GM21737 (cell line): ENCODE results near the gene ASIC1.

Source experiments
- ATAC-seq: cut with Tn5 transposase; IDR thresholded peaks from one replicate; pipeline ENCODE4 v1.9.1; 2021; ENCODE audit warnings: mild to moderate bottlenecking, moderate library complexity; ENCODE audit not compliant: unreplicated experiment

Gene ASIC1

DNA sequence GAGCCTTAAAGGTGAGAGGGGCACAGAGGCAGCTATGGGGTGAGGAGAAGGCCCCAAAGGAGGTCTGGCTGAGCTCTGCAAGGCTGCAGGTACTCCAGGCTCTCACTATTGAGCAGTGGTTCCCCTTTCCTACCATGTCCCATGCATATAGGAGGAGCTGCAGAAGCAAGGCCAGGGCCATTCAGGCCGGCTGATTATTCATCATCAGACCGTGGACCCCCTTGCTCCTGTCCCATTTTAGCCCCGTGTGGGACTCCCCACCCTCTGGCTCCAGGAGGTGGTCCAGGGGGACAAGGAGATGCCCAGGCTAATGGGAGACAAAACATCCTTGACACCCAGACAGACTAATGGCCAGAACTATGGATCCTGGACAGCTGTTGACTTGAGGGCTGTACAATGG, 49.5 kb downstream of the ASIC1 start:
- no peak for ATAC-seq

DNA sequence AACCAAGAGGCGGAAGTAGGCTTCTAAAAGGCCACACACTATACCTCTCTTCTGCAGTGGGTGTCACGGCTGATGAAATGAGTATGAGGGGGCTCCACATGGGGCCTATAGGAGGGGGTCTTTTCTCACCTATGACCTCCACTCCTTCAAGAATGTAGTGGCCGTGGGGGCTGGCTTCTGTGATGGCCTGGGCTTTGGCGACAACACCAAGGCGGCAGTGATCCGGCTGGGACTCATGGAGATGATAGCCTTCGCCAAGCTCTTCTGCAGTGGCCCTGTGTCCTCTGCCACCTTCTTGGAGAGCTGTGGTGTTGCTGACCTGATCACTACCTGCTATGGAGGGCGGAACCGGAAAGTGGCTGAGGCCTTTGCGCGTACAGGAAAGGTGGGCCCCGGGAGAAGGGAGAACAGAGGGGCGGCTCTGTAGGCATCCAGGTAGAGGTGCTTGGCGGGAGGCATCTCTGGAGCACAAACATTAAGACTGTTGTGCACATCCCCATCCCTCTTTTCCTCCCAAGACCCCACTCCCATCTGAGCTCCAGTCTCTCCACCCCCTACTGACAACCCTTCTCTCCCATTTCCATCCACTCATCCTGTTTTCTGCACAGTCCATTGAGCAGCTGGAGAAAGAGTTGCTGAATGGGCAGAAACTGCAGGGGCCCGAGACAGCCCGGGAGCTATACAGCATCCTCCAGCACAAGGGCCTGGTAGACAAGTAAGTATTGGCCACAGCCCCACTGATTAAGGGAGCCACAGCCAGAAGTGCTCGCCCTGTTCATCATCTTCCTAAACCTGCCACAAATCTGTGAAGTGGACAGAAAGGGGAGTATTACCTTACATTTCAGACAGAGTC, 50.2 kb downstream of the ASIC1 start:
- ATAC-seq, result no peak

DNA sequence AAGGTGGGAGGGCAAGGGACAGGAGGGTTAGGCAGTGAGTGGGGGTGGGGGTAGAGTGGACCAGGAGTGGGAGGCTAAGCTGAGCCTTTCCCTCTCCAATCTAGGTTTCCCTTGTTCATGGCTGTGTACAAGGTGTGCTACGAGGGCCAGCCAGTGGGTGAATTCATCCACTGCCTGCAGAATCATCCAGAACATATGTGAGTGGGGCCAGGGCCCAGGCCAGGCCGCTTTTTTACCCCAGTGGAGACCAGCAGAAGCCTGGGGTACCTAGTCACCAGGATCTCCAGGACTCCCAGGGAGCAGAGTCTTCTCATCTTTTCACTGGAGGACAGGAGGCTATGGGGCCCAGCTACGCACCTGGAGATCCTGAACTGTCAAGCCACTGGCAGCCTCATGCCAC, 51.9 kb downstream of the ASIC1 start:
- ATAC-seq, result no peak

DNA sequence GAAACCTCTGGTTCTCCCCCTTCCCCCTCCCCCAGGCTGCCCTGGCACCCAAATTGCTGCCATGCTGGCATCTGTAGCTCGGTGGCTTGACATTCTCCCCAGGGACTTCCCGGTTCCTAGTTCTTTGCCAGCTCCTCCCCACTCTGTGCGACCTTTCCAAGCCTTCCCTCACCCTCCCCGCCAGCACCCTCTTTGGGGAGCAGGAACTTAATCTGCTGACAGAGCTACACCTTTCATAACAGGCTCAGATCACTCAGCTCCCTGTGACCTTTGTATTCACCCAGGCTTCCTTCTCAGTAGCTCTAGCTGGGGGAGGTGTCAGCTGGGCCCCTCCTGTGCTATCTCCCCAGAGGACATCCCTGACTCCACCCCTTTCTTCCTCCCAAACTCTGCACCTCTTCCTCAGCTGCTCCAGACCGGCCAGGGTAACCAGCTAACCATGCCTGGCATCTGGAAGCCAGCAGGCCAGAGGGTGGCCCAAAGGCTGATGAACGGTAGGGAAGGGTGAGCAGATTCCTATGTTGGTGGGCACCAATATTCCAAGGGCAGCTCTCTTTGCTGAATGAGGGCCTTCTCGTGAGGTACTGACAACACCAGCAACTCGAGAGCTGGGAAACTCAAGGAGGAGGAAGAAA, 52.8 kb downstream of the ASIC1 start:
- no peak for ATAC-seq

DNA sequence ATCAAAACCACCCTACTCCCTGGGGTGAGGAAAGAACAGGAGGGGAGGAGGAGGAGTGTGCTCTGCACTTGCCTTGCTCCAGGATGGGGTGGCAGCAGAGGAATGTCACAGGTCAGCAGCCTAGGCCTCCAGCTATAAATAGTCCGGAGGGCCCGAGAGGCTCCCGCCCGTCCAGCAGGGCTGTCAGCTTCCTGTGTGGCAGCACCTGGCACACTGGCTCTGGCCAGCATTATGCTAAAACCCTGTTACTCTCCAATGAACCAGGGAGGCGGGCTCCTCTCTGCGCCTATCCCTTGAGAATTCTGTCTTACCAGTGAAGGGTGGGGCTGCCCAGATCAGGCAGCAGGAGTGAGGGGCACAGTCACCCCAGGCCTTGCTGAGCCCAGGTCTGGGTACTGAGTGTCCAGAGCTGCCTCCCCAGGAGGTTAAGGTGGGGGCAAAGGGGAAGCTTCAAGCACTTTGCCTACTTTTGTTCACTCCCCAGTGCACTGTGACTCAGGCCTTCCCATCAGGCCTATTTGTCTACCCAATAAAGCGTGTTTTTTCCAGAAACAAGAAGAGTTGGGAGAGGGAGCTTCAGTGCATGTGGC, 53.5 kb downstream of the ASIC1 start:
- ATAC-seq, result peak; percentile 18

DNA sequence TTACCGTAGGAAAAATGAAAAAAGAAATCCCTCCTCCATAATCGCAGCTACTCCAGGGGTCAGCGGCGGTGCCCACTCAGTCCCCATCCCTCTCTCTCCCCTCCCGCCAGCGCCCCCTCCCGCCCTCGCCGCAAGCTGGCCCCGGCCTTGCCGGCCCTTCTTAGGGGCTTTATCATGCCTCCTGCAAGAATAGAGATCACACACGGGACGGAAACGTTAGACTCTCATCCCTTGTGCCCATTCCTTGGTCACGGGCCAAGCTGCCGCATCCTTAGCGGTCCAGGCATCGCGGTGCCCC, 53.9 kb downstream of the ASIC1 start:
- peak; percentile 4 for ATAC-seq

DNA sequence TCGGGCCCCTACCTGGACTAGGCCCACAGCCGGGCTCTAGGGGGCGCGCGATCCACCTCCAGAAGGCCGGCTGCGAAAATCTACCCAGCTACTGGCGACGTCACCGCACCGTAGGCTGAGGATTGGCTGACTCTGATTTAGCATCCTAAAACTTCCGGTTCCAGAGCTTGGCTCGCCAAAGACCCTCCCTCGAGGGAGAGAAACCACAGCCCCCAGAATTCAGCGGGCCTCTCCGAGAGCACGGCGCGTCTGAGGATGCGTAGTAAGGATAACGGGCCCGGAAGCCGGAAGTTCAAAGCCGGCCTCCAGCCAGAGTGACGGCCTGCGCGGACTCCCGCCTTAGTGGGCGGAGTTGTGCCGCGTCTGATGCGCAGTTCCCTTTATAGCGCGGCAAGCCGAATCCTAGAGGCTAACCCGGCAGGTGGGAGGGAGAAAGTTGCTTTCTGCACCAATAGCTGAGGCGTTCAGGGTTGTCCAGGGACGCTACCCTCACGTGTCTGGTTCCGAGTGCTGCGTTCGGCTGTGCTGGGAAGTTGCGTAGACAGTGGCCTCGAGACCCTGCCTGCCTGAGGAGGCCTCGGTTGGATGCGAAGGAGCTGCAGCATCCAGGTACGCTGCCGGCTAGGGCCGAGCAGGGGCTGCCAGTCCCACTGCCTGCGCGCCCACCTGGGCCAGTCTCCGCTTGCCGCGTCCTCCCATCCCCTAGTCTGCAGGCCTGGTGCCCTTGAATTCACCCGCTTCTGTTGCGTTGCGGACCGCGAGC, 54.5 kb downstream of the ASIC1 start, which contains the start of gene COX14:
COX14 (plus strand) TSS at position 544 of the 763 bp plus-strand sequence. CDS start 7,808 bp downstream, outside the sequence.
- ATAC-seq, result peak; percentile 74

DNA sequence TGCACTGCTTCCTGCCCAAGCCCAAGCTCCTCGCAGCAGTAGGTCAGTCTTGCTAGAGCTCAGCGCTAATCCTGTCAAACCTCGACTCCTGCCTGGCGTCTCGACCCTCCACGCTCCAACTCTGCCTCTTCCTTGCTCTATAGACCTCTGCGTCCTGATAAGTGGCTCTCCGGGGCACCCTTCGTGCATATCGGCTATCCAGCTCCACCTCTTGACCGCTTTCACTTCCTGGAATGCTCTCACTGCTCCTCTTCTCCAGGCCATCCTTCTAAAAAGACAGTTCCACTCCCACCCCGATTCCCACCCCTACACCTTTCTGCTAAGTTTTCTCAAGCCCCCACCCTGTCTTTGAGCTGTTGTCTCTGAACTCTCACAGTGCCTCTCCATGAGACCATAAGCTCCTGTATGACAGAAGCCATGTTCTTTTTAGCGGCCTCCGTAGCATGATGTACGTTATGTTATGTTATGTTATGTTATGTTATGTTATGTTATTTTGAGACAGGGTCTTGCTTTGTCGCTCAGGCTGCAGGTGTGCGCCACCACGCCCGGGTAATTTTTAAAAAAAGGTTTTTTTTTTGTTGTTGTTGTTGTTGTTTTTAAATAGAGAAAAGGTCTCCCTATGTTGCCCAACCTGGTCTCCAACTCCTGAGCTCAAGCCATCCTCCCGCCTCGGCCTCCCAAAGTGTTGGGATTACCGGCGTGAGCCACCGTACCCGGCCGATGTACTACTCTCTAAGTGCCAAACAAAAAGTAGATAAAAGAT, 55.2 kb downstream of the ASIC1 start:
- no peak for ATAC-seq

DNA sequence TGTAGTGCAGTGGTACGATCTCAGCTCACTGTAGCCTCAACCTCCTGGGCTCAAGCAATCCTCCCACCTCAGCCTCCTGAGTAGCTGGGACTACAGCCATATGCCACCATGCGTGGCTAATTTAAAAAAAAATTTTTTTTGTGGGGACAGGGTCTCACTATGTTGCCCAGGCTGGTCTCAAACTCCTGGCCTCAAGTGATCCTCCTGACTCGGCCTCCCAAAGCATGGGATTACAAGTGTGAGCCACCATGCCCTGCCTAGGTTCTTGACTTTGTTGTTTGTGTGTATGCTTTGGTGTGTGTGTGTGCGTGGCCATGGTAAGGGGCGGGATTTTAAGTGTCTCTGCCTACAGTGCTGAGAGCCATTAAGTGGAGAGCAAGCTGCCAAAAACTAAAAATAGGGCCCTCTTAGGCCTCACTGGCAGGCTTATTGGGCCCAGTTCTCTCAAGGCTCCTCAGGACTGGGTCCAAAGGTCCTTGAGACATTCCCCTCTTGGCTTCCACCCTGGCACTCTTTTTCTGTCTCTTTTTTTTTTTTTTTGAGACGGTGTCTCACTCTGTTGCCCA, 59.7 kb downstream of the ASIC1 start:
- ATAC-seq, result no peak

DNA sequence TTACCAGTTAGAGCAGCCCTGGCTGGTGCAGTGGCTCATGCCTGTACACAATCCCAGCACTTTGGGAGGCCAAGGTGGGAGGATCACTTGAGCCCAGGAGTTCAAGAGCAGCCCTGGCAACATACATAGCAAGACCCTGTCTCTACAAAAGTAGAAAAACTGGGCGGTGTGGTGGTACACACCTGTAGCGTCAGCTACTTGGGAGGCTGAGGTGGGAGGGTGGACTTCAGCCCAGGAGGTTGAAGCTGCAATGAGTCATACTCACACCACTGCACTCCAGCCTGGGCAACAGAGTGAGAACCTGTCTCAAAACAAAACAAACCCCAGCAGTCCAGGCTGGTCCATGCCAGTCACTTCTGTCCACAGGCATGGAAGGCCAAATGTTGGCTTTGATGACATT, 62.0 kb downstream of the ASIC1 start:
- no peak for ATAC-seq

DNA sequence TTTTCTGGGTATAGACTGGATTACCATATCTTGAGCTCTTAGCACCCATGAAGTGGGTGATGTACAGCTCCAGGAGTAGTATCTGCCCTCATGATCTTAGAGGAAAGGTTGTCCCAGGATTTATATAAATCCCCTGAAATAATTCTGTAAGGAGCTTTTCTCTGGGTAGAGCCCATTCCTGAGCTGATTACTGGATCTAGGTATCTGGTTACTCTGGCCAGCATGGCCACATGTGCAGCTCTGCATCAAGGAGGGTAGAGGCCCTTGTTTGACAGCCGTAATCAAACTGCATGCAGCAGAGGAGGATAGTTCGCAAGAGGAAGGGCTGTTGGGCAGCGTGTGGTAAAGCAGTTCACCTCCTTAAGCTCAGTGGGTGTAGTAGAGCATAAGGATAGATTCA, 63.1 kb downstream of the ASIC1 start:
- no peak for ATAC-seq

DNA sequence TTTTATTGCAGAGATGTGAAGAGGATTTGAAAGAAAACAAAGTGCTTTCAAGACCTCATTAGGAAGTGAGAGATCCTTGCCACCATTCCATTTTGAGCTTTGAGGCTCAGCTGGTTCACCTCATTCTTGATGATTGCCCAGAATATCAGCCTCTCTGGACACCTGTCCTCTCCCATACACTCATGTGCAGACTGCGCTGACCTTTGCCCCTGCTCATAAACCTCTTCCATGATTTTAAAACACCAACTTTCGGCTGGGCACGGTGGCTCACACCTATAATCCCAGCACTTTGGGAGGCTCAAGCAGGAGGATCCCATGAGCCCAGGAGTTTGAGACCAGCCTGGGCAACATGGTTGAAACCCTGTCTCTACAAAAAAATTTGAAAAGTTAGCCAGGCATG, 63.6 kb downstream of the ASIC1 start:
- no peak for ATAC-seq

DNA sequence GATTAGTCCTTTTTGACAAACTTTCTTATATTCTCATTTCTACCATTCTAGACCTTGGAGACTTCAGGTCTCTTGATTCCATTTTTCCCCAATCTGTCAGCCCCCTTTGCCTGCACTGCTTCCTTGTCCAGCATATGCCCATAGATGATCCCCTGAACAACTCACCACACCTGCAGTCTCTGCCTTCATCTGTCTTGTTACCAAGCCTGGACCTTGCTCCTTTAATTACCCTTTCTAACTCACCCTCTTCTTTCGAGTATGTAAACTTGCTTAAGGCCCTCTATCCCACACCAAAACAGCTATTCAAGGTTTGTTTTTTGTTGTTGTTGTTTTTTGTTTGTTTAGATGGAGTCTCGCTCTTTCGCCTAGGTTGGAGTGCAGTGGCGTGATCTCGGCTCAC, 64.2 kb downstream of the ASIC1 start:
- ATAC-seq, result no peak

DNA sequence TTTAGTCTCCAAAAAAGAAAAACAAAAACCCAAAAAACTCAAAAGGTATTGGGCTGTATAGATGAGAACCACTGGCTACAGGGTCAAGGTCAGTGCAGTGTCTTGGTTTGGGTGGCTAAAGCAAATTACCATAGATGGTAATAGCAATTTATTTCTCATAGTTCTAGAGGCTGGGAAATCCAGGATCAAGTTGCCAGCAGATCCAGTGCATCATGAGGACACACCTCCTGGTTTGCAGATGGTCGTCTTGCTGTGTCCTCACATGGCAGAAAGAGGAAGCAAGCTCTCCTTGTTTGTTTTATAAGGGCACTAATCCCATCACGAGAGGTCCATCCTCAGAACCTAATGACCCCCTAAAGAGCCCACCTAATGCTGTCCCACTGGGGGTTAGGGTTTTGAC, 65.8 kb downstream of the ASIC1 start:
- no peak for ATAC-seq

DNA sequence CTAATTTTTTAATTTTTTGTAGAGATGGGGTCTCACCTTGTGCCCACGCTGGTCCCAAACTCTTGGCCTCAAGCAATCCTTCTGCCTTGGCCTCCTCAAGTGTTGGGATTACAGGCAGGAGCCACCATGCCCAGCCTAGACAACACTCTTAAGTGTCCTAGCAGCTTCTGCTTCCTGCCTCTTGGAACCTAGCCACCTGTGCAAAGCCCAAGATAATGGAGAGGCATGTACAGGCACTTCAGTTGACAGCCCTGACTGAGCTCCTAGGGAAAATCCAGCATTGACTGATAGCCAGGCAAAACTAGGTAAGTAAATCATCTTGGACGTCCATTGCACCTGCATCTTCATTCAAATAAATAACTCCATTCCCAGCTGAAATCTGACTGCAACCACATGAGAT, 70.2 kb downstream of the ASIC1 start:
- no peak for ATAC-seq

DNA sequence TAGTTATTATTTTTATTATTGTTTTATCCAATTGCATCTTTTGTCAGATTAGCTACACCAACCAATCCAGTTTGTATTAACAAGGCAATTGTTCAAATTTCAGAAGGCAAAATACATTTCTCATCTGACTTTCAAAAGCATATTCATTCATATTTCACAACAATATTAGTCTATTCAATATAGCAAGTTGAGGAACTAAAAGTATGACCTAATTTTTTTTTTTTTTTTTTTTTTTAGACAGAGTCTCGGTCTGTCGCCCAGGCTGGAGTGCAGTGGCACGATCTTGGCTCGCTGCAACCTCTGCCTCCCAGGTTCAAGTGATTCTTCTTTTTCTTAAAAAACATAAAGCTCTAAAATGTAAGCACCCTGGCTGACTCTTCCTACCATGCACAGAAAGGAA, 71.9 kb downstream of the ASIC1 start:
- ATAC-seq, result no peak

DNA sequence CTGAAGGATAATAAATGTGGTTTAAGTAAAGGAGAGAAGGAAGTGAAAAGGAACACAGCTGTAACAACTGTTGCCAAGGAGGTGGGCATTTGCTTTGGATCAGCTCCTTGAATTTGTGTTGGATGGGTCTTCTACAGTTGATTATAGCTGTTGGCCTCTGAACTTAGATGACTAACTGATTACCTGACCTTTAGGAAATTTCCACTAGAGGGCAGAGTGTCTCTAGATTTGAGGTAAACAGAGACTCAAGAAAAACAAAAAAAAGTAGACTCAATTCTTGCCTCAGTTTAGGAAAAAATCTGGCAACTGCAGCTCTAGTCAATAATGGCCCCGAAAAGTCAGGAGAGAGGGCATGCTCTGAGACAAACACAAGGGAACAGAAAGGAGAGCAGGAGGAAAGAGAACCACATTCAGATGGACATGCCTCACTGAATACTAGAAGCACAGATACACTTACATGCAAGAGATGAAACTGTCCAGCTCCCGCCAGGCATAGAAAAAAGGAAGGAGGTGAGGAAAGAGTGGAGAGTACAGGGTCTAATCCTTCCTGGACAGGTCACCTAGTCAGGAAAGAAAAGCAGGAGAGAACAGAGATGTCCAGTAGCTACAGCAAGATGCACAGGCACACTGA, 75.2 kb downstream of the ASIC1 start:
- ATAC-seq, result no peak
